Keratinocyte (primary cell): ENCODE data around the gene PRPF6. TPM values are rescaled to one million over a fixed set of nuclear protein-coding genes. Genes with fewer than 3 reads are reported as not detected.

ENCODE experiments used
- DNase-seq: peaks from one replicate; pipeline ENCODE4 v3.0.0-alpha.2; 2011; ENCODE audit warnings: low read depth, missing footprints, low spot score
- FAIRE-seq: peaks from 2 replicates; lab custom pipeline; 2011; peaks lifted over from hg19 to GRCh38; lab: Jason Lieb, UNC
- H2AFZ ChIP-seq: 2 replicates; pipeline ENCODE4 v1.6.0; 2012; ENCODE audit warnings: low read length, control low read depth, inconsistent platforms; ENCODE audit not compliant: control insufficient read depth
- H3K27ac ChIP-seq: 2 replicates; pipeline ENCODE4 v1.5.1; 2011; ENCODE audit warnings: low read length; ENCODE audit not compliant: control insufficient read depth, insufficient read depth
- H3K27me3 ChIP-seq: 3 replicates; pipeline ENCODE4 v1.6.0; 2011; ENCODE audit warnings: low read length; ENCODE audit not compliant: control insufficient read depth, insufficient read depth; ENCODE audit errors: extremely low read depth
- H3K36me3 ChIP-seq, 2 experiments: 2 replicates in 1 of 2; 3 replicates in 1 of 2; pipeline ENCODE4 v1.5.1; 2011; ENCODE audit warnings: low read length in 2 of 2, mild to moderate bottlenecking in 1 of 2; ENCODE audit not compliant: control insufficient read depth in 2 of 2, insufficient read depth in 2 of 2; ENCODE audit errors: extremely low read depth in 1 of 2
- H3K4me1 ChIP-seq: 3 replicates; pipeline ENCODE4 v1.5.1; 2011; ENCODE audit warnings: low read length; ENCODE audit not compliant: control insufficient read depth, insufficient read depth; ENCODE audit errors: extremely low read depth
- H3K4me2 ChIP-seq: 3 replicates; pipeline ENCODE4 v1.6.0; 2011; ENCODE audit warnings: low read depth, low read length; ENCODE audit not compliant: control insufficient read depth, insufficient read depth; ENCODE audit errors: extremely low read depth
- H3K4me3 ChIP-seq, 3 experiments: fragments of 200-600 bp in 1 of 3; sonication (generic) in 1 of 3; 2 replicates in 2 of 3; 3 replicates in 1 of 3; pipeline ENCODE4 v1.5.1; 2011 to 2016; ENCODE audit warnings: low read length in 3 of 3, mild to moderate bottlenecking in 3 of 3, control low read depth in 2 of 3, inconsistent platforms in 1 of 3, low read depth in 1 of 3, mixed read lengths in 1 of 3, mixed run types in 1 of 3, moderate library complexity in 1 of 3; ENCODE audit not compliant: control insufficient read depth in 2 of 3, insufficient read depth in 2 of 3; ENCODE audit errors: extremely low read depth in 1 of 3
- H3K79me2 ChIP-seq: 2 replicates; pipeline ENCODE4 v1.6.0; 2012; ENCODE audit warnings: low read length; ENCODE audit not compliant: control insufficient read depth, insufficient read depth
- H3K9ac ChIP-seq: 3 replicates; pipeline ENCODE4 v1.6.0; 2011; ENCODE audit warnings: low read length; ENCODE audit not compliant: control insufficient read depth, insufficient read depth; ENCODE audit errors: extremely low read depth
- H3K9me1 ChIP-seq: 3 replicates; pipeline ENCODE4 v1.6.0; 2011; ENCODE audit warnings: low read length; ENCODE audit not compliant: control insufficient read depth, insufficient read depth; ENCODE audit errors: extremely low read depth
- H3K9me3 ChIP-seq: 2 replicates; pipeline ENCODE4 v1.5.1; 2012; ENCODE audit warnings: low read depth, low read length; ENCODE audit not compliant: control insufficient read depth
- H4K20me1 ChIP-seq: 3 replicates; pipeline ENCODE4 v1.6.0; 2011; ENCODE audit warnings: low read length; ENCODE audit not compliant: control insufficient read depth, insufficient read depth; ENCODE audit errors: extremely low read depth
- EZH2 ChIP-seq: IDR thresholded peaks from one replicate; pipeline ENCODE4 v1.6.1; 2012; ENCODE audit warnings: inconsistent platforms, mild to moderate bottlenecking, low read length, moderate library complexity
- dilution Hi-C: fragments of 300-500 bp; cut with MboI; formaldehyde crosslinking; loops from one replicate; pipeline ENCODE4 v1.7.0; 2020; ENCODE audit warnings: low sequenced_read_pairs; ENCODE audit not compliant: extremely low pct_ligation_motif_present
- polyA plus RNA-seq, 5 experiments: library from polyadenylated mRNA; depleted of rRNA in 3 of 5; stranded (reverse) in 3 of 5; stranded (forward) in 1 of 5; unstranded in 1 of 5; fragments of >200 nt; gene quantifications; 1 replicate in 1 of 5; 2 replicates in 3 of 5; 3 replicates in 1 of 5; pipeline versions ENCODE4 v1.2.1 to v1.2.3, GENCODE V29; 2011 to 2012; ENCODE audit warnings: missing spikeins in 2 of 5, low read depth in 1 of 5, low replicate concordance in 1 of 5
- TF ChIP-seq, protein P1 (sequence below), 3 experiments: IDR thresholded peaks in 1 of 3; conservative IDR thresholded peaks in 1 of 3; optimal IDR thresholded peaks in 1 of 3; 2 replicates in 2 of 3; 3 replicates in 1 of 3; pipeline versions ENCODE3 to v1.5.1; 2011; ENCODE audit warnings: low read length in 3 of 3, mild to moderate bottlenecking in 3 of 3, moderate library complexity in 2 of 3, control low read depth in 1 of 3, inconsistent platforms in 1 of 3; ENCODE audit not compliant: insufficient read depth in 2 of 3; ENCODE audit errors: extremely low read depth in 1 of 3

PRPF6 gene
- polyA plus RNA-seq, 1 donor (not counting 4 experiments of a cell fraction or from before 2014, with no cell fraction given) = 30.5 TPM

DNA sequence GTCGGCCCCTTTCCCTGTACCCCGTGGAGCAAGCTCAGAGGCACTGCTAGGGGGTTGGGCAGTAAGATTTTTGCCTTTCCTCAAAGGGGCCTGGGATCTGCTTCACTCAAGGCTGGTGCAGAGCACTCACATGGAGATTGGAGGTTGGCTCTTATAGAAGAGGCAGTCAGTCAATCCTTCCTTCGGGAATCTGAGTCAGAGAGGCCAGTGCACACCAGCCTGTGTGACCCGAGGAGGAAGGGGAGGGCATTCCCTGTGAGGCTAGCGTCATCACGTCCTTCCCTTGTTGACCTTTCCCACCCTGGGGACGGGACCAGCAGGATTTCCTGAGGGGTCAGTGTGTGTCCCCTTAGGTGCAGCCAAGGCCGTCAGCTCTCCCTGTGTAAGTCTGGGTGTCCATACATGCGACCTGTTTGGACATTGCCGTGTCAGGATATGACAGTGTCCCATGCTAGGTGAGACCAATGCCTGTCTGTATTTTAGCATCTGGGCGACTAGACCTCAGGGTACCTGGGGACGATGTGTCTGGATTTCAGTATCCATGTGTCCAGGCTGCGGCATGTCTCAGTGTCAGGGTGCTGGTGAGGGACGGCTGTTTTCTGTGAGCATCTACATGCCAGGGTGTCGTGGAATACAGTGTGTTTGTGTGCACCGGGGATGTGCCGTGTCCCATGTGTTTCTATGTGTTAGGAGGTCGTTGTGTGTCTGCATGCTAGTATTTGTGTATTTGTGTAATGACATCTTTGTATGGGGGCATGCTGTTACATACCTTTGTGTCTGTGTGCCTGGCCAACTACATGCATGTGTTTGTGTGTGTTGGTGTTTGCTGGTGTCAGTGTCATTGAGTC is 8.4 kb upstream of the PRPF6 start:
- Histone ChIP-seq H3K27me3 (peaks cover 4% of the 10 kb centered on the region), H3K9me3 (no peaks in the 10 kb centered on the region), H3K4me2 (no peak overlapping the region), H3K4me1 (peaks cover 7% of the 10 kb centered on the region), H3K4me3 (no peak overlapping the region), H3K27ac (no peak overlapping the region), H4K20me1 (no peaks in the 10 kb centered on the region), H2AFZ (no peak overlapping the region), H3K79me2 (peaks cover 12% of the 10 kb centered on the region), H3K36me3 (no peaks in the 10 kb centered on the region), H3K9ac (no peak overlapping the region), H3K9me1 (no peaks in the 10 kb centered on the region)
- TF ChIP-seq EZH2 = no peak
- TF ChIP-seq, protein P1, sequence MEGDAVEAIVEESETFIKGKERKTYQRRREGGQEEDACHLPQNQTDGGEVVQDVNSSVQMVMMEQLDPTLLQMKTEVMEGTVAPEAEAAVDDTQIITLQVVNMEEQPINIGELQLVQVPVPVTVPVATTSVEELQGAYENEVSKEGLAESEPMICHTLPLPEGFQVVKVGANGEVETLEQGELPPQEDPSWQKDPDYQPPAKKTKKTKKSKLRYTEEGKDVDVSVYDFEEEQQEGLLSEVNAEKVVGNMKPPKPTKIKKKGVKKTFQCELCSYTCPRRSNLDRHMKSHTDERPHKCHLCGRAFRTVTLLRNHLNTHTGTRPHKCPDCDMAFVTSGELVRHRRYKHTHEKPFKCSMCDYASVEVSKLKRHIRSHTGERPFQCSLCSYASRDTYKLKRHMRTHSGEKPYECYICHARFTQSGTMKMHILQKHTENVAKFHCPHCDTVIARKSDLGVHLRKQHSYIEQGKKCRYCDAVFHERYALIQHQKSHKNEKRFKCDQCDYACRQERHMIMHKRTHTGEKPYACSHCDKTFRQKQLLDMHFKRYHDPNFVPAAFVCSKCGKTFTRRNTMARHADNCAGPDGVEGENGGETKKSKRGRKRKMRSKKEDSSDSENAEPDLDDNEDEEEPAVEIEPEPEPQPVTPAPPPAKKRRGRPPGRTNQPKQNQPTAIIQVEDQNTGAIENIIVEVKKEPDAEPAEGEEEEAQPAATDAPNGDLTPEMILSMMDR (optimal IDR thresholded peaks at IDR 0.05 in 1 of 3, IDR thresholded peaks at IDR 0.05 in 1 of 3, conservative IDR thresholded peaks at IDR 0.05 in 1 of 3; ENCODE audit: extremely low read depth in 1 of 3, insufficient read depth in 2 of 3, low read length in 3 of 3) = no peak
- no peak for DNase-seq
- dilution Hi-C loops = no loop called here
- FAIRE-seq = no peak

DNA sequence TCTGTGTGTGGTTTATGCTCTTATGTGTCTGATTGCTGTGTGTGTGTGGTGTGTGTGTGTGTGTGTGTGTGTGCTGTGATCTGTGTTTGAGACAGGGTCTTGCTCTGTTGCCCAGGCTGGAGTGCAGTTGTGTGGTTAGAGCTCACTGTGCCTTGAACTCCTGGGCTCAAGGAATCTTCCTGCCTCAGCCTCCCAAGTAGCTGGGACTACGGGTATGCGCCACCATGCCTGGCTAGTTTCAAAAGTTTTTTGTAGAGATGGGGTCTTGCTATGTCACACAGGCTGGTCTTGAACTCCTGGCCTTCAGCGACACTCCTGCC is 7.8 kb upstream of the PRPF6 start:
- peaks cover 4% of the 10 kb centered on the region for H3K27me3 ChIP-seq
- no peak overlapping the region for H3K9ac ChIP-seq
- H4K20me1 ChIP-seq = no peaks in the 10 kb centered on the region
- no peaks in the 10 kb centered on the region for H3K9me3 ChIP-seq
- dilution Hi-C loops = no loop called here
- no peak overlapping the region for H3K27ac ChIP-seq
- H3K9me1 ChIP-seq = no peaks in the 10 kb centered on the region
- no peak for DNase-seq
- no peak overlapping the region for H3K4me3 ChIP-seq
- FAIRE-seq = no peak
- TF ChIP-seq, protein P1 (optimal IDR thresholded peaks at IDR 0.05 in 1 of 3, IDR thresholded peaks at IDR 0.05 in 1 of 3, conservative IDR thresholded peaks at IDR 0.05 in 1 of 3; ENCODE audit: extremely low read depth in 1 of 3, insufficient read depth in 2 of 3, low read length in 3 of 3) = no peak
- no peak for TF ChIP-seq EZH2
- peaks cover 9% of the 10 kb centered on the region for H3K4me1 ChIP-seq
- H3K79me2 ChIP-seq = peaks cover 11% of the 10 kb centered on the region
- no peaks in the 10 kb centered on the region for H3K36me3 ChIP-seq
- peak overlapping the region; percentile 92 for H3K4me2 ChIP-seq
- no peak overlapping the region for H2AFZ ChIP-seq
